B cell (primary cell): ENCODE measurements around the gene ATXN7. TPM values are rescaled to one million over a fixed set of nuclear protein-coding genes. Genes with fewer than 3 reads are reported as not detected.

Experiments used
- ATAC-seq: fragments of 200-7000 bp; cut with Tn5 transposase; one replicate; pipeline ENCODE4 v1.10.0; 2021; ENCODE audit warnings: low read depth, mild to moderate bottlenecking, moderate number of reproducible peaks, moderate library complexity
- CTCF ChIA-PET: fragments of 350-600 bp; sonication (Branson Sonifier 250); formaldehyde crosslinking; loops from one replicate; lab custom pipeline; 2021; ENCODE audit warnings: antibody characterized with exemption, inconsistent platforms; lab: Charles Lee
- POLR2A ChIA-PET: fragments of 350-600 bp; sonication (Branson Sonifier 250); formaldehyde crosslinking; loops from one replicate; lab custom pipeline; 2021; ENCODE audit warnings: antibody characterized with exemption; lab: Charles Lee
- DNase-seq: peaks from one replicate; pipeline ENCODE4 v3.0.0; 2013
- H2AFZ ChIP-seq: 2 replicates; pipeline ENCODE4 v1.6.1; 2012; ENCODE audit warnings: mild to moderate bottlenecking, low read depth, low read length; ENCODE audit not compliant: insufficient read depth, poor library complexity, severe bottlenecking
- H3K27ac ChIP-seq, 2 donors: 1 replicate in 1 of 2; 2 replicates in 1 of 2; pipeline ENCODE4 v1.5.1; 2012 to 2013; ENCODE audit warnings: low read length in 2 of 2, mild to moderate bottlenecking in 2 of 2, moderate library complexity in 1 of 2
- H3K27me3 ChIP-seq, 4 experiments: fragments of 200-600 bp in 1 of 4; sonication (generic) in 1 of 4; replicated peaks in 1 of 4; 1 replicate in 2 of 4; 2 replicates in 2 of 4; pipeline versions ENCODE4 v1.6.1 to v1.7.0; 2013 to 2016; ENCODE audit warnings: low read length in 3 of 4, mild to moderate bottlenecking in 2 of 4, mixed read lengths in 1 of 4, moderate library complexity in 1 of 4; ENCODE audit not compliant: insufficient read depth in 4 of 4, control insufficient read depth in 3 of 4; ENCODE audit errors: control extremely low read depth in 1 of 4
- H3K36me3 ChIP-seq, 2 experiments: replicated peaks in 1 of 2; 1 replicate in 1 of 2; 2 replicates in 1 of 2; pipeline versions ENCODE4 v1.6.1 to v1.7.1; 2013; ENCODE audit warnings: low read length in 1 of 2; ENCODE audit not compliant: insufficient read depth in 2 of 2, control insufficient read depth in 1 of 2; ENCODE audit errors: control extremely low read depth in 1 of 2, extremely low read depth in 1 of 2
- H3K4me1 ChIP-seq, 2 donors: fragments of 200-600 bp in 1 of 2; sonication (generic) in 1 of 2; 1 replicate in 1 of 2; 2 replicates in 1 of 2; pipeline versions ENCODE4 v1.5.1 to v1.6.1; 2013 to 2017; ENCODE audit warnings: low read length in 2 of 2; ENCODE audit not compliant: control insufficient read depth in 2 of 2, insufficient read depth in 2 of 2
- H3K4me2 ChIP-seq: replicated peaks from 2 replicates; pipeline ENCODE3; 2012; ENCODE audit warnings: mild to moderate bottlenecking, low read depth, low read length; ENCODE audit not compliant: poor library complexity, severe bottlenecking
- H3K4me3 ChIP-seq, 5 experiments: fragments of 200-600 bp in 1 of 5; sonication (generic) in 1 of 5; 1 replicate in 3 of 5; 2 replicates in 2 of 5; pipeline versions ENCODE4 v1.5.1 to v1.7.0; 2011 to 2016; ENCODE audit warnings: low read length in 4 of 5, mild to moderate bottlenecking in 4 of 5, low read depth in 2 of 5, control low read depth in 1 of 5, moderate library complexity in 1 of 5; ENCODE audit not compliant: insufficient read depth in 1 of 5; ENCODE audit errors: control extremely low read depth in 1 of 5, extremely low read depth in 1 of 5
- H3K79me2 ChIP-seq: fragments of 200-600 bp; sonication (generic); one replicate; pipeline ENCODE4 v1.6.0; 2016; ENCODE audit warnings: low read length; ENCODE audit not compliant: control insufficient read depth, insufficient read depth
- H3K9ac ChIP-seq: fragments of 200-600 bp; sonication (generic); 2 replicates; pipeline ENCODE4 v1.6.1; 2017; ENCODE audit warnings: mild to moderate bottlenecking, low read length, moderate library complexity
- H3K9me3 ChIP-seq, 3 donors: one replicate each; pipeline versions ENCODE4 v1.6.1 to v1.7.1; 2013; ENCODE audit warnings: low read length in 2 of 3; ENCODE audit not compliant: control insufficient read depth in 2 of 3, insufficient read depth in 1 of 3; ENCODE audit errors: control extremely low read depth in 1 of 3
- H4K20me1 ChIP-seq: 2 replicates; pipeline ENCODE4 v1.6.0; 2012; ENCODE audit warnings: mild to moderate bottlenecking, low read length; ENCODE audit not compliant: insufficient read depth, control insufficient read depth, poor library complexity, severe bottlenecking
- H3K27ac Mint-ChIP-seq: one replicate; pipeline ENCODE4 v1.8.0; 2021; ENCODE audit warnings: mixed read lengths
- H3K27me3 Mint-ChIP-seq: one replicate; pipeline ENCODE4 v1.8.0; 2021; ENCODE audit warnings: mixed read lengths
- H3K4me1 Mint-ChIP-seq: one replicate; pipeline ENCODE4 v1.8.0; 2021; ENCODE audit warnings: mixed read lengths
- H3K4me3 Mint-ChIP-seq: one replicate; pipeline ENCODE4 v1.8.0; 2021; ENCODE audit warnings: mixed read lengths
- H3K9me3 Mint-ChIP-seq: one replicate; pipeline ENCODE4 v1.8.0; 2022; ENCODE audit warnings: mixed read lengths; ENCODE audit not compliant: insufficient read depth
- CTCF ChIP-seq: fragments of 200-600 bp; IDR thresholded peaks from one replicate; pipeline ENCODE4 v1.8.0; 2022; ENCODE audit warnings: antibody characterized with exemption, mild to moderate bottlenecking
- EZH2 ChIP-seq: IDR thresholded peaks from 2 replicates; pipeline ENCODE4 v1.6.1; 2012; ENCODE audit warnings: borderline replicate concordance, low read depth, mild to moderate bottlenecking, moderate library complexity, low read length; ENCODE audit not compliant: insufficient read depth, poor library complexity, severe bottlenecking
- WGBS: methylation state at CpG from one replicate; pipeline ENCODE4 v1.1.5; 2013; ENCODE audit warnings: missing lambda C conversion rate; ENCODE audit not compliant: insufficient coverage; 5-methylcytosine and 5-hydroxymethylcytosine counted together
- intact Hi-C: fragments of 100-400 bp; cut with micrococcal nuclease; formaldehyde crosslinking; loops from one replicate; pipeline ENCODE4 v1.10.0; 2022
- polyA plus RNA-seq: library from polyadenylated mRNA; depleted of rRNA; stranded (reverse); fragments of >200 nt; gene quantifications from 2 replicates; pipeline ENCODE4 v1.2.3, GENCODE V29; 2012
- total RNA-seq, 2 donors: library from RNA; stranded (reverse); fragments of 120-200 nt in 1 of 2; gene quantifications; 1 replicate in 1 of 2; 2 replicates in 1 of 2; pipeline versions ENCODE4 v1.2.3 to v1.2.4, GENCODE V29; 2013 to 2022

The ATXN7 gene
- total and polyA plus RNA-seq, 2 donors (not counting 1 experiment from before 2014, with no cell fraction given), result 18.1 to 74.3 TPM

GRCh38 chr3:63862804-63863149, 890 bp upstream of the ATXN7 start:
- Histone ChIP-seq H3K4me3 (peak overlapping the region; percentile 21 to 91 (median 84)), H3K27me3 (no peaks in the 10 kb centered on the region), H3K4me2 (peak overlapping the region; percentile 99), H3K27ac (peak overlapping the region in 1 of 2 donors; percentile 85), H3K9ac (peak overlapping the region; percentile 95), H3K9me3 (no peaks in the 10 kb centered on the region), H2AFZ (peak overlapping the region; percentile 95), H4K20me1 (no peaks in the 10 kb centered on the region), H3K36me3 (peaks cover 0 to 6% of the 10 kb centered on the region in 2 experiments), H3K79me2 (peaks cover 45% of the 10 kb centered on the region), H3K4me1 (peaks cover 16 to 19% of the 10 kb centered on the region in 2 donors)
- ATAC-seq (no peak), DNase-seq (no peak)
- intact Hi-C loops, result loop anchor here (2.0 kb wide), 1 partner anchor 160 kb away; the partner anchor contains the start of gene PSMD6
- POLR2A ChIA-PET, result no interaction called here
- WGBS, result 22% methylated on average over 5 of the region's 5 CpGs
- CTCF ChIA-PET, result interaction anchor here (0.6 to 1.2 kb wide), 2 partner anchors 30 to 49 kb away, joined by 5 to 6 read pairs; partner anchors contain the start of gene SCAANT1
- H3K9me3 Mint-ChIP-seq, result no peaks in the 10 kb centered on the region
- peak overlapping the region; percentile 97 for H3K27ac Mint-ChIP-seq
- H3K4me3 Mint-ChIP-seq, result peak overlapping the region; percentile 95
- H3K4me1 Mint-ChIP-seq, result peaks cover 51% of the 10 kb centered on the region
- H3K27me3 Mint-ChIP-seq, result no peaks in the 10 kb centered on the region
- TF ChIP-seq CTCF (no peak), EZH2 (no peak)
